ENCODE data around the gene TBC1D22B. TPM values are rescaled to one million over a fixed set of nuclear protein-coding genes. Genes with fewer than 3 reads are reported as not detected.

Gene TBC1D22B
- total and polyA plus RNA-seq, 2 of the 13 experiments (the other 11 are each of a cell fraction or from before 2014, with no cell fraction given) = 9.7 to 12.9 TPM

GRCh38 chr6:37298958-37299357, 41.4 kb downstream of the TBC1D22B start (continued):
- TF ChIP-seq ETS1 (CRISPR knock-in tag; IDR thresholded peaks at IDR 0.05) = no peak
- no peak for TF ChIP-seq KLF15 (CRISPR knock-in tag; IDR thresholded peaks at IDR 0.05; ENCODE audit: borderline replicate concordance)
- no peak for TF ChIP-seq NCOA5 (CRISPR knock-in tag; IDR thresholded peaks at IDR 0.05)
- TF ChIP-seq SNAPC2 (CRISPR knock-in tag; IDR thresholded peaks at IDR 0.05) = no peak
- no peak for TF ChIP-seq ZNF17 (CRISPR knock-in tag; IDR thresholded peaks at IDR 0.05)

GRCh38 chr6:37299990-37300389, 42.4 kb downstream of the TBC1D22B start:
- CTCF ChIA-PET (ENCODE audit: low intra/inter-chr PET ratio, low total read pairs) = no interaction called here
- TF ChIP-seq CEBPB (IDR thresholded peaks at IDR 0.05; ENCODE audit: borderline replicate concordance, low read depth, low read length) (peak; percentile 80), ARID4A (CRISPR knock-in tag; IDR thresholded peaks at IDR 0.05; ENCODE audit: borderline replicate concordance) (no peak)
- ATAC-seq = no peak

More at GRCh38 chr6:37299990-37300389, 42.4 kb downstream of the TBC1D22B start:
- H3K9me3 ChIP-seq (ENCODE audit: low read length) = no peaks in the 10 kb centered on the region
- no peaks in the 10 kb centered on the region for H3K79me2 ChIP-seq (ENCODE audit: insufficient read depth, low read length)
- H3K4me2 ChIP-seq (ENCODE audit: low read depth, low read length) = no peak overlapping the region
- intact Hi-C loops (cut with micrococcal nuclease; ENCODE audit: unreplicated experiment) (no loop called here), in situ Hi-C loops (cut with HindIII; ENCODE audit: extremely low pct_ligation_motif_present, low pct_unique_long_range_greater_than_20kb) (no loop called here)
- BruUV-seq (replicated peaks) = no TSS peak
- no peak overlapping the region for H3K4me3 ChIP-seq (replicated peaks in 1 of 3; ENCODE audit: insufficient read depth in 1 of 3, low read depth in 2 of 3, low read length in 3 of 3)
- no peak for DNase-seq (ENCODE audit: low spot score)
- WGBS (ENCODE audit: low lambda C conversion rate) = 97% methylated on average over 4 of the region's 4 CpGs
- H3K36me3 ChIP-seq (replicated peaks in 1 of 2; ENCODE audit: control insufficient read depth in 1 of 2, insufficient read depth in 2 of 2, low read length in 2 of 2) = peaks cover 16 to 56% of the 10 kb centered on the region in 2 experiments
- no peaks in the 10 kb centered on the region for H3K4me1 ChIP-seq (ENCODE audit: insufficient read depth, low read length)
- no peak overlapping the region for H3K9ac ChIP-seq (ENCODE audit: insufficient read depth, low read depth, low read length)
- no peaks in the 10 kb centered on the region for H3K27me3 ChIP-seq (ENCODE audit: control insufficient read depth in 1 of 2, insufficient read depth in 2 of 2, low read length in 2 of 2)
- H3K27ac ChIP-seq (ENCODE audit: extremely low read length, insufficient read depth, low read length) = no peak overlapping the region
- H2AFZ ChIP-seq (ENCODE audit: low read length) = no peak overlapping the region
- no peak for FAIRE-seq
- no peaks in the 10 kb centered on the region for H4K20me1 ChIP-seq (ENCODE audit: insufficient read depth, low read length)
- POLR2A ChIA-PET = no interaction called here

Data from HepG2 (cell line).